Astrocyte (in vitro differentiated cells and primary cell): ENCODE data around the gene TNFRSF1B. TPM values are rescaled to one million over a fixed set of nuclear protein-coding genes. Genes with fewer than 3 reads are reported as not detected.

Source experiments
- DNase-seq: peaks from one replicate; pipeline ENCODE4 v3.0.0-alpha.2; 2010; ENCODE audit warnings: low read depth
- FAIRE-seq: peaks from 2 replicates; lab custom pipeline; 2011; peaks lifted over from hg19 to GRCh38; lab: Jason Lieb, UNC
- H2AFZ ChIP-seq: 2 replicates; pipeline ENCODE4 v1.6.0; 2012; ENCODE audit warnings: low read depth, low read length, inconsistent platforms
- H3K27ac ChIP-seq: 2 replicates; pipeline ENCODE4 v1.5.1; 2011; ENCODE audit warnings: low read depth, low read length, inconsistent platforms
- H3K27me3 ChIP-seq: 2 replicates; pipeline ENCODE4 v1.6.0; 2011; ENCODE audit warnings: low read length, inconsistent platforms; ENCODE audit not compliant: insufficient read depth
- H3K36me3 ChIP-seq: 2 replicates; pipeline ENCODE4 v1.5.1; 2011; ENCODE audit warnings: low read length, inconsistent platforms; ENCODE audit not compliant: insufficient read depth
- H3K4me1 ChIP-seq: 2 replicates; pipeline ENCODE4 v1.5.1; 2011; ENCODE audit warnings: low read length, inconsistent platforms; ENCODE audit not compliant: insufficient read depth
- H3K4me2 ChIP-seq: 2 replicates; pipeline ENCODE4 v1.6.0; 2012; ENCODE audit warnings: low read length, inconsistent platforms
- H3K4me3 ChIP-seq: 2 replicates; pipeline ENCODE4 v1.5.1; 2011; ENCODE audit warnings: low read depth, mild to moderate bottlenecking, low read length, inconsistent platforms; ENCODE audit not compliant: insufficient read depth
- H3K79me2 ChIP-seq: 2 replicates; pipeline ENCODE4 v1.6.0; 2012; ENCODE audit warnings: mild to moderate bottlenecking, low read length, inconsistent platforms; ENCODE audit not compliant: insufficient read depth
- H3K9ac ChIP-seq: 2 replicates; pipeline ENCODE4 v1.6.0; 2012; ENCODE audit warnings: mild to moderate bottlenecking, low read length, inconsistent platforms
- H3K9me3 ChIP-seq: 2 replicates; pipeline ENCODE4 v1.5.1; 2012; ENCODE audit warnings: low read depth, mild to moderate bottlenecking, low read length, inconsistent platforms; ENCODE audit not compliant: insufficient read depth
- H4K20me1 ChIP-seq: 2 replicates; pipeline ENCODE4 v1.6.0; 2012; ENCODE audit warnings: low read length, inconsistent platforms; ENCODE audit not compliant: insufficient read depth
- H3K27ac Mint-ChIP-seq: one replicate; pipeline ENCODE4 v1.8.0; 2021; ENCODE audit warnings: mild to moderate bottlenecking, mixed read lengths; ENCODE audit not compliant: unreplicated experiment
- H3K27me3 Mint-ChIP-seq: one replicate; pipeline ENCODE4 v1.8.0; 2021; ENCODE audit warnings: low read depth, mixed read lengths; ENCODE audit not compliant: unreplicated experiment
- H3K36me3 Mint-ChIP-seq: one replicate; pipeline ENCODE4 v1.8.0; 2021; ENCODE audit warnings: low read depth, mixed read lengths; ENCODE audit not compliant: unreplicated experiment
- H3K4me1 Mint-ChIP-seq: one replicate; pipeline ENCODE4 v1.8.0; 2021; ENCODE audit warnings: low read depth, mixed read lengths; ENCODE audit not compliant: unreplicated experiment
- H3K4me3 Mint-ChIP-seq: one replicate; pipeline ENCODE4 v1.8.0; 2021; ENCODE audit warnings: mild to moderate bottlenecking, moderate library complexity, mixed read lengths; ENCODE audit not compliant: unreplicated experiment
- H3K9me3 Mint-ChIP-seq: one replicate; pipeline ENCODE4 v1.8.0; 2021; ENCODE audit warnings: mild to moderate bottlenecking, mixed read lengths; ENCODE audit not compliant: unreplicated experiment
- CTCF ChIP-seq: IDR thresholded peaks from 2 replicates; pipeline ENCODE4 v1.5.1; 2011; ENCODE audit warnings: low read depth, mild to moderate bottlenecking, inconsistent platforms, low read length, moderate library complexity; ENCODE audit not compliant: insufficient read depth
- EZH2 ChIP-seq: IDR thresholded peaks from 2 replicates; pipeline ENCODE4 v1.6.1; 2012; ENCODE audit warnings: mild to moderate bottlenecking, low read length, inconsistent platforms; ENCODE audit not compliant: insufficient read depth
- total RNA-seq: library from RNA; stranded (reverse); gene quantifications from 2 replicates; pipeline ENCODE4 v1.2.1, GENCODE V29; 2021

Gene TNFRSF1B
- total RNA-seq, 1 donor from 2014 or later, result 0.09 TPM

- H3K4me3 Mint-ChIP-seq, result peak overlapping the region; percentile 89
- FAIRE-seq, result no peak
- no peak overlapping the region for H3K27ac ChIP-seq
Observed at GRCh38 chr1:12231276-12231595, 64.4 kb downstream of the TNFRSF1B start.

GRCh38 chr1:12232221-12232620 is 65.4 kb downstream of the TNFRSF1B start:
- no peak for DNase-seq
- H3K4me2 ChIP-seq, result no peak overlapping the region
- H2AFZ ChIP-seq, result no peak overlapping the region
- no peaks in the 10 kb centered on the region for H3K4me1 Mint-ChIP-seq
- no peak overlapping the region for H3K27ac Mint-ChIP-seq
- FAIRE-seq, result no peak
- H3K4me3 Mint-ChIP-seq, result peak overlapping the region; percentile 27
- peaks cover 8% of the 10 kb centered on the region for H3K4me1 ChIP-seq
- H3K27me3 Mint-ChIP-seq, result no peaks in the 10 kb centered on the region
- H3K27me3 ChIP-seq, result no peaks in the 10 kb centered on the region
- H3K27ac ChIP-seq, result no peak overlapping the region
- no peak for TF ChIP-seq EZH2
- no peak for TF ChIP-seq CTCF
- no peak overlapping the region for H3K4me3 ChIP-seq
- no peaks in the 10 kb centered on the region for H3K36me3 ChIP-seq
- no peaks in the 10 kb centered on the region for H3K9me3 ChIP-seq
- no peak overlapping the region for H3K9ac ChIP-seq
- peaks cover 26% of the 10 kb centered on the region for H4K20me1 ChIP-seq
- no peaks in the 10 kb centered on the region for H3K9me3 Mint-ChIP-seq
- peaks cover 5% of the 10 kb centered on the region for H3K36me3 Mint-ChIP-seq
- H3K79me2 ChIP-seq, result peaks cover 43% of the 10 kb centered on the region

More at GRCh38 chr1:12231276-12231595, 64.4 kb downstream of the TNFRSF1B start:
- Histone ChIP-seq H3K79me2 (peaks cover 43% of the 10 kb centered on the region), H3K9me3 (no peaks in the 10 kb centered on the region), H3K9ac (peak overlapping the region; percentile 92), H3K4me1 (peaks cover 8% of the 10 kb centered on the region), H2AFZ (peak overlapping the region; percentile 23), H3K27me3 (no peaks in the 10 kb centered on the region), H3K4me3 (peak overlapping the region; percentile 91), H3K36me3 (no peaks in the 10 kb centered on the region), H4K20me1 (peaks cover 26% of the 10 kb centered on the region), H3K4me2 (peak overlapping the region; percentile 100)
- no peaks in the 10 kb centered on the region for H3K27me3 Mint-ChIP-seq
- H3K27ac Mint-ChIP-seq, result no peak overlapping the region
- DNase-seq, result no peak
- H3K9me3 Mint-ChIP-seq, result no peaks in the 10 kb centered on the region
- no peak for TF ChIP-seq CTCF
- TF ChIP-seq EZH2, result no peak
- no peaks in the 10 kb centered on the region for H3K4me1 Mint-ChIP-seq
- H3K36me3 Mint-ChIP-seq, result no peaks in the 10 kb centered on the region

GRCh38 chr1:12244078-12244477 is 77.3 kb downstream of the TNFRSF1B start:
- H3K4me1 Mint-ChIP-seq, result peaks cover 1% of the 10 kb centered on the region
- FAIRE-seq (no peak), DNase-seq (no peak)
- Histone ChIP-seq H3K4me1 (no peaks in the 10 kb centered on the region), H3K4me2 (no peak overlapping the region), H3K79me2 (peaks cover 3% of the 10 kb centered on the region), H3K9me3 (no peaks in the 10 kb centered on the region), H3K27ac (no peak overlapping the region), H3K27me3 (no peaks in the 10 kb centered on the region), H3K36me3 (peaks cover 32% of the 10 kb centered on the region), H2AFZ (no peak overlapping the region), H3K9ac (no peak overlapping the region), H4K20me1 (peaks cover 10% of the 10 kb centered on the region), H3K4me3 (no peak overlapping the region)
- H3K27ac Mint-ChIP-seq, result no peak overlapping the region
- H3K36me3 Mint-ChIP-seq, result peaks cover 7% of the 10 kb centered on the region
- H3K27me3 Mint-ChIP-seq, result no peaks in the 10 kb centered on the region
- no peak overlapping the region for H3K4me3 Mint-ChIP-seq
- TF ChIP-seq CTCF (peak; percentile 45), EZH2 (no peak)
- no peaks in the 10 kb centered on the region for H3K9me3 Mint-ChIP-seq
